HEK293 (cell line): Measurements from ENCODE around the gene CBY1.

Experiments
- AEBP2 ChIP-seq: fragments of 450-650 bp; formaldehyde crosslinking; IDR thresholded peaks from 2 replicates; pipeline ENCODE4 v1.5.1; 2016; ENCODE audit warnings: missing biosample characterization, missing genetic modification characterization, borderline replicate concordance
- ATF2 ChIP-seq: fragments of 450-650 bp; formaldehyde crosslinking; IDR thresholded peaks from 2 replicates; pipeline ENCODE4 v1.5.1; 2016; ENCODE audit warnings: missing biosample characterization, missing genetic modification characterization, low read depth
- BCL11B ChIP-seq: fragments of 450-650 bp; formaldehyde crosslinking; IDR thresholded peaks from 2 replicates; pipeline ENCODE4 v1.5.1; 2016; ENCODE audit warnings: low read depth, missing biosample characterization, missing genetic modification characterization
- EGR2 ChIP-seq: fragments of 450-650 bp; formaldehyde crosslinking; IDR thresholded peaks from 2 replicates; pipeline ENCODE4 v1.5.1; 2016; ENCODE audit warnings: low read depth, missing biosample characterization, missing genetic modification characterization
- GFI1B ChIP-seq: fragments of 450-650 bp; formaldehyde crosslinking; IDR thresholded peaks from 2 replicates; pipeline ENCODE4 v1.5.1; 2016; ENCODE audit warnings: missing biosample characterization, missing genetic modification characterization
- KLF7 ChIP-seq: fragments of 450-650 bp; formaldehyde crosslinking; IDR thresholded peaks from 2 replicates; pipeline ENCODE4 v1.5.1; 2016; ENCODE audit warnings: missing biosample characterization, missing genetic modification characterization, borderline replicate concordance
- KLF8 ChIP-seq: fragments of 450-650 bp; formaldehyde crosslinking; IDR thresholded peaks from 2 replicates; pipeline ENCODE4 v1.5.1; 2016; ENCODE audit warnings: missing biosample characterization, missing genetic modification characterization
- MYNN ChIP-seq: fragments of 450-650 bp; formaldehyde crosslinking; IDR thresholded peaks from 2 replicates; pipeline ENCODE4 v1.5.1; 2016; ENCODE audit warnings: missing biosample characterization, missing genetic modification characterization, borderline replicate concordance
- PRDM4 ChIP-seq: fragments of 450-650 bp; formaldehyde crosslinking; IDR thresholded peaks from 2 replicates; pipeline ENCODE4 v1.5.1; 2017; ENCODE audit warnings: missing biosample characterization, missing genetic modification characterization
- SALL2 ChIP-seq: fragments of 450-650 bp; formaldehyde crosslinking; IDR thresholded peaks from 2 replicates; pipeline ENCODE4 v1.5.0; 2017; ENCODE audit warnings: missing biosample characterization, mild to moderate bottlenecking, missing genetic modification characterization, borderline replicate concordance
- SCRT2 ChIP-seq: fragments of 450-650 bp; formaldehyde crosslinking; IDR thresholded peaks from 2 replicates; pipeline ENCODE4 v1.5.1; 2016; ENCODE audit warnings: missing biosample characterization, missing genetic modification characterization
- SP3 ChIP-seq: fragments of 450-650 bp; formaldehyde crosslinking; IDR thresholded peaks from 2 replicates; pipeline ENCODE4 v1.5.1; 2016; ENCODE audit warnings: missing biosample characterization, missing genetic modification characterization
- ZBTB26 ChIP-seq: fragments of 450-650 bp; formaldehyde crosslinking; optimal IDR thresholded peaks from 2 replicates; pipeline ENCODE3; 2016; ENCODE audit warnings: missing biosample characterization, mild to moderate bottlenecking, missing genetic modification characterization
- ZIC2 ChIP-seq: fragments of 450-650 bp; formaldehyde crosslinking; IDR thresholded peaks from 2 replicates; pipeline ENCODE4 v1.5.1; 2016; ENCODE audit warnings: missing biosample characterization, missing genetic modification characterization
- ZNF16 ChIP-seq: fragments of 450-650 bp; formaldehyde crosslinking; IDR thresholded peaks from 2 replicates; pipeline ENCODE4 v1.5.1; 2016; ENCODE audit warnings: low read depth, missing biosample characterization, missing genetic modification characterization
- ZNF518A ChIP-seq: fragments of 450-650 bp; formaldehyde crosslinking; conservative IDR thresholded peaks from 2 replicates; pipeline ENCODE4 v1.5.1; 2016; ENCODE audit warnings: low read depth, missing biosample characterization, missing genetic modification characterization
- ZNF530 ChIP-seq: fragments of 450-650 bp; formaldehyde crosslinking; IDR thresholded peaks from 2 replicates; pipeline ENCODE4 v1.5.1; 2016; ENCODE audit warnings: low read depth, missing biosample characterization, missing genetic modification characterization
- ZNF585B ChIP-seq: fragments of 450-650 bp; formaldehyde crosslinking; IDR thresholded peaks from 2 replicates; pipeline ENCODE4 v1.5.1; 2016; ENCODE audit warnings: missing biosample characterization, missing genetic modification characterization
- ZNF624 ChIP-seq: fragments of 450-650 bp; formaldehyde crosslinking; IDR thresholded peaks from 2 replicates; pipeline ENCODE4 v1.5.1; 2017; ENCODE audit warnings: missing biosample characterization, missing genetic modification characterization
- ZNF645 ChIP-seq: fragments of 450-650 bp; formaldehyde crosslinking; IDR thresholded peaks from 2 replicates; pipeline ENCODE4; 2016; ENCODE audit warnings: missing biosample characterization, missing genetic modification characterization
- ZNF692 ChIP-seq: fragments of 450-650 bp; formaldehyde crosslinking; IDR thresholded peaks from 2 replicates; pipeline ENCODE4 v1.5.1; 2016; ENCODE audit warnings: missing biosample characterization, missing genetic modification characterization
- ZNF776 ChIP-seq: fragments of 450-650 bp; formaldehyde crosslinking; IDR thresholded peaks from 2 replicates; pipeline ENCODE4 v1.5.0; 2017; ENCODE audit warnings: missing biosample characterization, missing genetic modification characterization, borderline replicate concordance

The CBY1 gene

GRCh38 chr22:38705235-38706100 lies 49.0 kb downstream of the CBY1 start, which contains the start of gene GTPBP1 (continued):
- TF ChIP-seq ZNF518A (no peak), ZNF645 (tag by site-specific recombination) (no peak), EGR2 (tag by site-specific recombination) (peak; percentile 81), PRDM4 (no peak), KLF7 (tag by site-specific recombination) (no peak), ZNF624 (tag by site-specific recombination) (no peak), SCRT2 (tag by site-specific recombination) (no peak), SALL2 (tag by site-specific recombination) (no peak), ZBTB26 (peak; percentile 54), KLF8 (tag by site-specific recombination) (peak; percentile 65), SP3 (tag by site-specific recombination) (peak; percentile 98), ZNF16 (tag by site-specific recombination) (no peak), ZNF530 (no peak), ATF2 (tag by site-specific recombination) (peak; percentile 41; the same call in 1 of the 2 replicates), ZNF776 (no peak), MYNN (no peak), ZNF692 (no peak), BCL11B (tag by site-specific recombination) (no peak), ZNF585B (tag by site-specific recombination) (no peak), ZIC2 (no peak), AEBP2 (tag by site-specific recombination) (no peak), GFI1B (tag by site-specific recombination) (no peak)
